SK-N-SH treated with all-trans-retinoic acid at 6 μM for 48 hours (cell line): Measurements from ENCODE around the gene FAM222B.

ENCODE experiments used
- ATAC-seq: fragments of 200-7000 bp; cut with Tn5 transposase; 3 replicates; pipeline ENCODE4 v1.9.1; 2020; ENCODE audit warnings: mild to moderate bottlenecking, moderate library complexity
- ARNTL ChIP-seq: fragments of 450-650 bp; formaldehyde crosslinking; IDR thresholded peaks from 2 replicates; pipeline ENCODE4 v1.5.0; 2020; ENCODE audit warnings: low read depth, mild to moderate bottlenecking, moderate library complexity, borderline replicate concordance
- BACH2 ChIP-seq: fragments of 250-450 bp; sonication (Bioruptor Pico); IDR thresholded peaks from 2 replicates; pipeline ENCODE4 v1.9.0; 2021; ENCODE audit warnings: mild to moderate bottlenecking, borderline replicate concordance
- CREB5 ChIP-seq: fragments of 250-450 bp; sonication (Bioruptor Pico); IDR thresholded peaks from 2 replicates; pipeline ENCODE4 v1.5.1; 2020; ENCODE audit warnings: low read depth, mild to moderate bottlenecking, moderate library complexity
- ESRRG ChIP-seq: fragments of 250-450 bp; sonication (Bioruptor Pico); IDR thresholded peaks from 2 replicates; pipeline ENCODE4 v1.6.1; 2021; ENCODE audit warnings: mild to moderate bottlenecking
- GLIS3 ChIP-seq: fragments of 250-450 bp; sonication (Bioruptor Pico); IDR thresholded peaks from 2 replicates; pipeline ENCODE4 v1.5.0; 2020; ENCODE audit warnings: mild to moderate bottlenecking, moderate library complexity
- ISL1 ChIP-seq: fragments of 250-450 bp; sonication (Bioruptor Pico); IDR thresholded peaks from 2 replicates; pipeline ENCODE4 v2.1.2; 2022; ENCODE audit warnings: mild to moderate bottlenecking, moderate library complexity
- OSR1 ChIP-seq: fragments of 250-450 bp; sonication (Bioruptor Pico); IDR thresholded peaks from 2 replicates; pipeline ENCODE4 v1.8.0; 2022; ENCODE audit warnings: moderate library complexity, mild to moderate bottlenecking, inconsistent platforms
- POU6F1 ChIP-seq: fragments of 250-450 bp; sonication (Bioruptor Pico); IDR thresholded peaks from 2 replicates; pipeline ENCODE4 v1.8.0; 2021; ENCODE audit warnings: low read depth, mild to moderate bottlenecking, moderate library complexity, borderline replicate concordance
- PPARA ChIP-seq: fragments of 250-450 bp; sonication (Bioruptor Pico); IDR thresholded peaks from 2 replicates; pipeline ENCODE4 v1.5.0; 2020; ENCODE audit warnings: mild to moderate bottlenecking, borderline replicate concordance
- RARB ChIP-seq: fragments of 250-450 bp; sonication (Bioruptor Pico); IDR thresholded peaks from 2 replicates; pipeline ENCODE4 v1.8.0; 2021; ENCODE audit warnings: mild to moderate bottlenecking, moderate library complexity
- SNAI2 ChIP-seq: fragments of 250-450 bp; sonication (Bioruptor Pico); IDR thresholded peaks from 2 replicates; pipeline ENCODE4 v1.5.0; 2020; ENCODE audit warnings: mild to moderate bottlenecking, moderate library complexity
- TCF4 ChIP-seq: fragments of 250-450 bp; sonication (Bioruptor Pico); IDR thresholded peaks from 2 replicates; pipeline ENCODE4 v1.8.0; 2021; ENCODE audit warnings: mild to moderate bottlenecking, moderate library complexity, borderline replicate concordance
- TOX ChIP-seq: fragments of 250-450 bp; sonication (Bioruptor Pico); IDR thresholded peaks from 2 replicates; pipeline ENCODE4 v1.8.0; 2021; ENCODE audit warnings: mild to moderate bottlenecking, moderate library complexity, borderline replicate concordance
- TSHZ2 ChIP-seq: fragments of 250-450 bp; sonication (Bioruptor Pico); IDR thresholded peaks from 2 replicates; pipeline ENCODE4 v1.5.0; 2020; ENCODE audit warnings: mild to moderate bottlenecking, moderate library complexity
- ZC3H10 ChIP-seq: fragments of 250-450 bp; sonication (Bioruptor Pico); IDR thresholded peaks from 2 replicates; pipeline ENCODE4 v1.5.1; 2021; ENCODE audit warnings: mild to moderate bottlenecking, moderate library complexity
- ZFP3 ChIP-seq: fragments of 250-450 bp; sonication (Bioruptor Pico); IDR thresholded peaks from 2 replicates; pipeline ENCODE4 v1.5.0; 2020; ENCODE audit warnings: mild to moderate bottlenecking, moderate library complexity
- ZFP30 ChIP-seq: fragments of 450-650 bp; formaldehyde crosslinking; IDR thresholded peaks from 2 replicates; pipeline ENCODE4 v1.5.0; 2022; ENCODE audit warnings: mild to moderate bottlenecking, moderate library complexity
- ZNF565 ChIP-seq: fragments of 450-650 bp; formaldehyde crosslinking; conservative IDR thresholded peaks from 2 replicates; pipeline ENCODE4 v1.5.0; 2020; ENCODE audit warnings: low read depth, mild to moderate bottlenecking, moderate library complexity
- ZNF70 ChIP-seq: fragments of 450-650 bp; formaldehyde crosslinking; IDR thresholded peaks from 2 replicates; pipeline ENCODE4 v1.5.0; 2020; ENCODE audit warnings: mild to moderate bottlenecking, moderate library complexity
- ZNF8 ChIP-seq: fragments of 450-650 bp; formaldehyde crosslinking; IDR thresholded peaks from 2 replicates; pipeline ENCODE4 v1.5.0; 2020; ENCODE audit warnings: mild to moderate bottlenecking, moderate library complexity
- TF ChIP-seq, protein P1 (sequence below): fragments of 250-450 bp; sonication (Bioruptor Pico); IDR thresholded peaks from 2 replicates; pipeline ENCODE4 v1.8.0; 2020; ENCODE audit warnings: mild to moderate bottlenecking, moderate library complexity, borderline replicate concordance
- TF ChIP-seq, protein P2 (sequence below): fragments of 250-450 bp; sonication (Bioruptor Pico); IDR thresholded peaks from 2 replicates; pipeline ENCODE4 v1.5.1; 2021; ENCODE audit warnings: mild to moderate bottlenecking, moderate library complexity

The FAM222B gene

DNA sequence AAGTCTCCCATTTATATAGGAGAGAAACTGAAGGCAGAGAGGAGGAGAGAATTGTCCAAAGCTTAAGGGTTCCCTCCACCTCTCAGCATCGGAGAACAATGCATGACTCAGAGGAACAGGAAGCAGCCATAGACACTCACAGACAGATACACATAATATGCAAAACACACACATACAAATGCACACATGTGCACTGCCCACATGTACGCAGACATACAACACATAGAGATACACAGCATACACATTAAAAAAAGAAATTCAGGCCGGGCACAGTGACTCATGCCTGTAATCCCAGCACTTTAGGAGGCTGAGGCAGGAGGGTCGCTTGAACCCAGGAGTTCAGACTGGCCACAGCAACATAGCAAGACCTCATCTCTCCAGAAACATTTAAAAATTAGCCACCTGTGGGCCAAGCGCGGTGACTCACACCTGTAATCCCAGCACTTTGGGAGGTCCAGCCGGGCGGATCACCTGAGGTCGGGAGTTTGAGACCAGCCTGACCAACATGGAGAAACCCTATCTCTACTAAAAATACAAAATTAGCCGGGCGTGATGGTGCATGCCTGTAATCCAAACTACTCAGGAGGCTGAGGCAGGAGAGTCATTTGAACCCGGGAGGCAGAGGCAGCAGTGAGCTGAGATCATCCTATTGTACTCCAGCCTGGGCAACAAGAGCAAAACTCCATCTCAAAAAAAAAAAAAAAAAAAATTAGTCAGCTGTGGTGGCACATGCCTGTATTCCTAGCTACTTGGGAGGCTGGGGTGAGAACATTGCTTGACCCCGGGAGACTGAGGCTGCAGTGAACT lies 23.6 kb upstream of the FAM222B start:
- ATAC-seq = no peak
- TF ChIP-seq ISL1 = no peak
- TF ChIP-seq ZNF565 = no peak
- TF ChIP-seq, protein P1, sequence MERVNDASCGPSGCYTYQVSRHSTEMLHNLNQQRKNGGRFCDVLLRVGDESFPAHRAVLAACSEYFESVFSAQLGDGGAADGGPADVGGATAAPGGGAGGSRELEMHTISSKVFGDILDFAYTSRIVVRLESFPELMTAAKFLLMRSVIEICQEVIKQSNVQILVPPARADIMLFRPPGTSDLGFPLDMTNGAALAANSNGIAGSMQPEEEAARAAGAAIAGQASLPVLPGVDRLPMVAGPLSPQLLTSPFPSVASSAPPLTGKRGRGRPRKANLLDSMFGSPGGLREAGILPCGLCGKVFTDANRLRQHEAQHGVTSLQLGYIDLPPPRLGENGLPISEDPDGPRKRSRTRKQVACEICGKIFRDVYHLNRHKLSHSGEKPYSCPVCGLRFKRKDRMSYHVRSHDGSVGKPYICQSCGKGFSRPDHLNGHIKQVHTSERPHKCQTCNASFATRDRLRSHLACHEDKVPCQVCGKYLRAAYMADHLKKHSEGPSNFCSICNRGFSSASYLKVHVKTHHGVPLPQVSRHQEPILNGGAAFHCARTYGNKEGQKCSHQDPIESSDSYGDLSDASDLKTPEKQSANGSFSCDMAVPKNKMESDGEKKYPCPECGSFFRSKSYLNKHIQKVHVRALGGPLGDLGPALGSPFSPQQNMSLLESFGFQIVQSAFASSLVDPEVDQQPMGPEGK (CRISPR knock-in tag) = no peak
- TF ChIP-seq OSR1 (CRISPR knock-in tag) = no peak
- TF ChIP-seq, protein P2, sequence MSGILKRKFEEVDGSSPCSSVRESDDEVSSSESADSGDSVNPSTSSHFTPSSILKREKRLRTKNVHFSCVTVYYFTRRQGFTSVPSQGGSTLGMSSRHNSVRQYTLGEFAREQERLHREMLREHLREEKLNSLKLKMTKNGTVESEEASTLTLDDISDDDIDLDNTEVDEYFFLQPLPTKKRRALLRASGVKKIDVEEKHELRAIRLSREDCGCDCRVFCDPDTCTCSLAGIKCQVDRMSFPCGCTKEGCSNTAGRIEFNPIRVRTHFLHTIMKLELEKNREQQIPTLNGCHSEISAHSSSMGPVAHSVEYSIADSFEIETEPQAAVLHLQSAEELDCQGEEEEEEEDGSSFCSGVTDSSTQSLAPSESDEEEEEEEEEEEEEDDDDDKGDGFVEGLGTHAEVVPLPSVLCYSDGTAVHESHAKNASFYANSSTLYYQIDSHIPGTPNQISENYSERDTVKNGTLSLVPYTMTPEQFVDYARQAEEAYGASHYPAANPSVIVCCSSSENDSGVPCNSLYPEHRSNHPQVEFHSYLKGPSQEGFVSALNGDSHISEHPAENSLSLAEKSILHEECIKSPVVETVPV (CRISPR knock-in tag) = no peak
- TF ChIP-seq ZNF8 (CRISPR knock-in tag) = no peak
- TF ChIP-seq TSHZ2 (CRISPR knock-in tag) = no peak
- no peak for TF ChIP-seq ZC3H10
- TF ChIP-seq RARB (CRISPR knock-in tag) = no peak
- TF ChIP-seq ESRRG (CRISPR knock-in tag) = no peak
- TF ChIP-seq CREB5 (CRISPR knock-in tag) = no peak
- TF ChIP-seq GLIS3 = no peak
- no peak for TF ChIP-seq BACH2 (CRISPR knock-in tag)
- TF ChIP-seq PPARA = no peak
- TF ChIP-seq SNAI2 (CRISPR knock-in tag) = no peak
- TF ChIP-seq TOX (CRISPR knock-in tag) = no peak
- TF ChIP-seq ZFP30 (CRISPR knock-in tag) = no peak
- TF ChIP-seq ARNTL (CRISPR knock-in tag) = no peak
- TF ChIP-seq ZNF70 = no peak

DNA sequence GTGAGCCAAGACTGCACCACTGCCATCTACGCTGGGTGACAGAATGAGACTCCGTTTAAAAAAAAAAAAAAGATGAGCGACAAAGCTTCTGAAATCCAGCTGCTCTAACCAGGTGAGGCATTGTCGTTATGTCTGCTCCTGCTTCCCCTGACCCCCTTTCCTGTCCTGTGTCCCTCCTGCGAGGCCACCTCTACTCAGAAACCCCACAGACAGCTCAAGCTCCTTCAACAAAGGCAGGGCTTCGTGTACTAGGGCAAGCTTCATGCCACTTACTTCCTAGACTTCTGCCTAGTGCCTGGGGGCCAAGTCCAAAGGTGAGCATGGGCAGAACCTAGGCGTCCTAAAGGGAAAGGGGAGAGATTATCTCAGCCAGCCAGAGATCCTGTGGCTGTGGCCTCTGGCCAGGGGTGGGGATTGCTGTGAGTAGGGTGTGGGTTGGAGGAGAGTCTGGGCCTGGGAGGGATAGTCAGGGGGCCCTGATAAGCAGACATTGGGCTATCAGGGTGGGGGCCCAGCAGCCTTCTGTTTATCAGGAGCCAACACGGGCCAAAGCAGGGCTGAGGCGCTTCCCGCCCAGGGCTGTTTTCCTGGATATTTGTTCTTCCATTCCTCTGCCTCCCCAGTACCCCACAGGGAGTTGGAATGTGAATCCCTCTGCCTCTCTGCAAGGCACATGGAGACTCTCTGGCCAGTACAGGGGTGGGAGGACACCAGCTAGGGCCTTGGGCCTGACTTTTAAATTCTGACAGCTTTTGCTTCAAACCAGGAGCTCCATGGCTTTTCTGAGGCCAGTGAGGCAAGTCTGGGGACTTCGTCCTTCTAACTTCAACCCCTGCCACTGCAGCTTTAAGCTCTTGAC lies 22.6 kb upstream of the FAM222B start:
- no peak for ATAC-seq
- TF ChIP-seq TCF4 (CRISPR knock-in tag) (no peak), PPARA (no peak), CREB5 (CRISPR knock-in tag) (no peak), ISL1 (no peak), ZNF8 (CRISPR knock-in tag) (no peak), BACH2 (CRISPR knock-in tag) (no peak), TOX (CRISPR knock-in tag) (no peak), OSR1 (CRISPR knock-in tag) (no peak), POU6F1 (CRISPR knock-in tag) (no peak), ZFP3 (CRISPR knock-in tag) (no peak), RARB (CRISPR knock-in tag) (no peak), ZNF565 (no peak)
